ENCODE measurements around the gene PTX4. TPM values are rescaled to one million over a fixed set of nuclear protein-coding genes. Genes with fewer than 3 reads are reported as not detected.
A peak's percentile ranks its signal among the peaks of the same experiment; 100 is the strongest.

Gene PTX4
- total RNA-seq, 1 donor from 2014 or later = not detected

DNA sequence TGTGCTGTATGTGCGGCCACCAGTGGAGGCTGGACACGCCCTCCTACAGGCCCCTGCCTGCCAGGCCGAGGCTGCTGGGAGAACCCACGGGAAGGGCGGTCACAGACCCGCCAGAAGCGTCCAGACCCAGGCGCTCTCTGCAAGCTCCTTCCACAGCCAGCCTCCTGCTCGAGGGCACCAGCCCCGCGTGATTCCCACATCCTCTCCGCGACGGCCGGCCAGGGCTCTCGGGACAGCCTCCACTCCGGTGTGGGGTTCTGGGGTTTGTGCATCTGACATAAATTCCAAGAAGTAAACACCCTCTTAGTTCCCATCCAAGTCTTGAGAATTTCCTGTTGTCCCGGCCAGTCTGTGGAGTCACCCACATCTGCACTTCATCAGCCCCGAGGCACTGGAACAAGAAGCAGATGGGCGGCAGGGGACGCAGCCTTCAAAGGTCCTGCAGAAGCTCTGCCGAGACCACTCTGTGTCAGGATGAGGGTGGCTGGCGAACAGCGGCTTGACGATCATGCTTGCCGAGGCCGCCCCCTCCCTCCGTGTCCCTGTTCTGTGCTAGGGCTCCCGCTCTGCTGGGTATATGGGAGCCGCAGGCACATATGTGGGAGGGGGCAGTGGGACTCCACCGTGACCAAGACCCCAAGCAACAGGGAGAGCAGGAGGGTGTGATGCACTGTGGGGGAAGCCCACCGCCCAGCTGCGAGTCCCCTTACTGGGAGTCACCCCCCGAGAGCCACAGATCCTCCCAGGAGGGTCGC lies 42.3 kb upstream of the PTX4 start:
- Histone ChIP-seq H3K27me3 (ENCODE audit: low read depth) (no peaks in the 10 kb centered on the region), H3K27ac (peak overlapping the region; percentile 95), H3K9me3 (no peaks in the 10 kb centered on the region), H3K4me3 (peak overlapping the region; percentile 73), H3K4me1 (peaks cover 65% of the 10 kb centered on the region), H3K36me3 (peaks cover 8% of the 10 kb centered on the region)
- TF ChIP-seq, protein P1, sequence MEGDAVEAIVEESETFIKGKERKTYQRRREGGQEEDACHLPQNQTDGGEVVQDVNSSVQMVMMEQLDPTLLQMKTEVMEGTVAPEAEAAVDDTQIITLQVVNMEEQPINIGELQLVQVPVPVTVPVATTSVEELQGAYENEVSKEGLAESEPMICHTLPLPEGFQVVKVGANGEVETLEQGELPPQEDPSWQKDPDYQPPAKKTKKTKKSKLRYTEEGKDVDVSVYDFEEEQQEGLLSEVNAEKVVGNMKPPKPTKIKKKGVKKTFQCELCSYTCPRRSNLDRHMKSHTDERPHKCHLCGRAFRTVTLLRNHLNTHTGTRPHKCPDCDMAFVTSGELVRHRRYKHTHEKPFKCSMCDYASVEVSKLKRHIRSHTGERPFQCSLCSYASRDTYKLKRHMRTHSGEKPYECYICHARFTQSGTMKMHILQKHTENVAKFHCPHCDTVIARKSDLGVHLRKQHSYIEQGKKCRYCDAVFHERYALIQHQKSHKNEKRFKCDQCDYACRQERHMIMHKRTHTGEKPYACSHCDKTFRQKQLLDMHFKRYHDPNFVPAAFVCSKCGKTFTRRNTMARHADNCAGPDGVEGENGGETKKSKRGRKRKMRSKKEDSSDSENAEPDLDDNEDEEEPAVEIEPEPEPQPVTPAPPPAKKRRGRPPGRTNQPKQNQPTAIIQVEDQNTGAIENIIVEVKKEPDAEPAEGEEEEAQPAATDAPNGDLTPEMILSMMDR (IDR thresholded peaks at IDR 0.05) = no peak
- intact Hi-C loops (cut with DNase I) = no loop called here
- DNase-seq = no peak
- ATAC-seq = peak; percentile 5 to 12

DNA sequence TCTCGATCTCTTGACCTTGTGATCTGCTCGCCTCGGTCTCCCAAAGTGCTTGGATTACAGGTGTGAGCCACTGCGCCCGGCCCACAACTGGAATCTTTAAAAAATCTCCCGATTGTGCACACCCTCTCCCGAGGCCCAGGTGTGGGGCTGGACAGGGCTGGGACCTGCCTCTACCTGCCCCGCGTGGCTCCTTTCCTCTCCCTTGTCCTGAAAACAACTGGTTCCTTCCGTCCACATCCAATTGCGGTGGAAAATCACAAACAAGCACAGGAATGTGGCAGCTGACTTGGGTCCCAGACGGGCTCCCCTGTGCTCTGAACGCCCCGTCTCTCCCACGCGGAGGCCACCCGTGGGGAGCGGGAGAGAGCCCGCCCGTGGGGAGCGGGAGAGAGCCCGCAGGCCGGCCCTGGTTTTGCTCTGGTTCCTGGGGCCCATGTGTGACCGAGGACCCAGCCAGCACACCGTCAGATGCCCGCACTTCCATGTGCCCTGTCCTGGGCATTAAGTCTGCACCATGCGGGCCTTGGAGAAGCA lies 41.7 kb upstream of the PTX4 start:
- ATAC-seq (no peak), DNase-seq (no peak)
- intact Hi-C loops (cut with DNase I) = no loop called here
- H3K4me1 ChIP-seq = peaks cover 64% of the 10 kb centered on the region
- H3K27ac ChIP-seq = peak overlapping the region; percentile 95
- H3K36me3 ChIP-seq = peaks cover 2% of the 10 kb centered on the region
- TF ChIP-seq, protein P1 (IDR thresholded peaks at IDR 0.05) = no peak
- peak overlapping the region; percentile 73 for H3K4me3 ChIP-seq
- no peaks in the 10 kb centered on the region for H3K9me3 ChIP-seq
- H3K27me3 ChIP-seq (ENCODE audit: low read depth) = no peaks in the 10 kb centered on the region

DNA sequence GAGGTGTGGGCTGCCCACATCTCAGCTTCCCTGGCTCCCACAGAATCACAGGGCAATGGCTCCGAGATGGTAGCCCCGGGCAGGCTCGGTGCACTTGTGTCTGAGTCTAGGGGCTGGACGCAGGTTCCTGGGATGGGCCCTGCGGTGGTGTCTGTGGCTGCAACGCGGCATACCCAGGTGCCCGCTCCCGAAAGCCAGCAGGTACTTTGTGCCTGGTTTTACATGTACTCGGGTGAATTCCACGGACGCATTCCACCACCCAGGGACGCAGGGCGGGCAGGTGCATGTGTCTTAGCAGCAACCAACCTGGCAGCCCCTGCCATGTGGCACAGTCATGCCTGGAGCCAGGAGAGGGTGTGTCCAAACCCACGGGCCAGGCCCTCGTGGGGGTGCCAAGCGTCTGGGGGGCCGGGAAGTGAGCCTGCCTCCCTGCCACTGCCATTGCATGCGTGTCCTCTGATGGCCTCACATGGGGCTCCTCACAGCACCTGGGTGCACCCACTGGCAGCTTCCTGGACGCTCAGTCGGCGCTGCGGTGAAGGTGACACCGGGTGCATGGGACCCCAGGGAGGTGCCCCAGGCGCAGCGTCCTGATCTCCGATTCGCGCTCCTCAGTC lies 40.3 kb upstream of the PTX4 start:
- no peaks in the 10 kb centered on the region for H3K9me3 ChIP-seq
- intact Hi-C loops (cut with DNase I) = no loop called here
- TF ChIP-seq, protein P1 (IDR thresholded peaks at IDR 0.05) = no peak
- H3K27me3 ChIP-seq (ENCODE audit: low read depth) = no peaks in the 10 kb centered on the region
- peaks cover 64% of the 10 kb centered on the region for H3K4me1 ChIP-seq
- no peak overlapping the region for H3K4me3 ChIP-seq
- DNase-seq = no peak
- peaks cover 11% of the 10 kb centered on the region for H3K36me3 ChIP-seq
- peak overlapping the region; percentile 95 for H3K27ac ChIP-seq
- no peak for ATAC-seq

DNA sequence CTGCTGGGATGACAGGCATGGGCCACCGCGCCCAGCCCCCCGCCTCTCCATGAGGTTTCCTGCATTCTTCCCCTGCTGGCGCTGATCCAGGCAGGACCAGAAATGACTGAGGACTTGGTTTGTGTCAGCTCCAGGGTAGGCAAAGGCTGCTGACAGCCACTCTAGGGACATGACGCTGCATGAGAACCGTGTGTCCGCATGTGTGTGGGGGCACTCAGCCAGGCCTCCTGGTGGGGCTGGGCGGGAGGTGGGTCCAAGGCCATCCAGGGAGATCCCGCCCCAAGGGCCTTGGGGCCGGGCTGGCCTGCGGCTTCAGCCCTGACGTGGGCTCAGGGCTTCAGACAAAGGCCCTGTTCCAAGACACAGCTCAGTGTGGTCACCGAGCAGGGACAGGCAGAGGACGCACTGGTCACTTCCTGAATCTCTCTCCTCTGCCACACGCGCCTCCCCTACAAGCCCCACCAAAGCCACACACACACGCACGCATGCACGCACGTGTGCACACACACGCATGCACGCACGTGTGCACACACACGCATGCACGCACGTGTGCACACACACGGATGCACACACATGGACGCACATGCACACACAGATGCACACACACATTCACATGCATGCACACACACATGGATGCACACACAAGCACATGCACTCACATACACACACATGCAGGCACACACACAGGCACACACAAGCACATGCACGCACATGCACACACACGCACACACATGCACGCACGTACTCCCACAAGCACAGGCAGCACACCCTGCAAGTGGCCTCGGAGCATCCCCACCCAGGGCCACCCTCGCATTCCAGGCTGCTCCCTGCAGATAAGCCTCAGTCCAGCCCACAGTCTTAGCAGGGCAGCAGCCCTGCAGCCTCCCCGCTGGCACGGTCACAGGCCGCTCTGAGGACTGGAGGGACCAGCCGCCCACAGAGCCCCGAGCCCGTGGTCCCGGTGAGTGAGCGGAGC lies 39.4 kb upstream of the PTX4 start:
- Histone ChIP-seq H3K4me1 (peaks cover 64% of the 10 kb centered on the region), H3K27ac (peak overlapping the region; percentile 59)
- TF ChIP-seq, protein P1 (IDR thresholded peaks at IDR 0.05) = no peak

More for the DNA sequence above, 39.4 kb upstream of the PTX4 start:
- no peak overlapping the region for H3K4me3 ChIP-seq
- intact Hi-C loops (cut with DNase I) = no loop called here
- H3K36me3 ChIP-seq = peaks cover 20% of the 10 kb centered on the region
- H3K9me3 ChIP-seq = no peaks in the 10 kb centered on the region
- no peaks in the 10 kb centered on the region for H3K27me3 ChIP-seq (ENCODE audit: low read depth)
- ATAC-seq (no peak), DNase-seq (no peak)

Measured in lower lobe of right lung (tissue), 2 donors.